ENCODE data around the gene PIK3C2G. TPM values are rescaled to one million over a fixed set of nuclear protein-coding genes. Genes with fewer than 3 reads are reported as not detected.

PIK3C2G gene
- total RNA-seq, 1 experiment from 2014 or later, result not detected

GRCh38 chr12:18280728-18281127 lies 19.4 kb downstream of the PIK3C2G start:
- no peak overlapping the region for H2BK12ac ChIP-seq (ENCODE audit: insufficient read length, low read depth, low read length)
- H3K23me2 ChIP-seq (ENCODE audit: insufficient read length, low read depth, low read length, poor library complexity, severe bottlenecking), result no peaks in the 10 kb centered on the region
- H3K23ac ChIP-seq (ENCODE audit: insufficient read length, low read depth, low read length), result no peak overlapping the region
- H4K20me1 ChIP-seq (ENCODE audit: control insufficient read depth, insufficient read depth, insufficient read length), result no peaks in the 10 kb centered on the region
- H2AK5ac ChIP-seq (ENCODE audit: insufficient read length, low read length), result no peak overlapping the region
- H3K4ac ChIP-seq (ENCODE audit: low read depth, low read length), result no peak overlapping the region
- H3K4me1 ChIP-seq (ENCODE audit: insufficient read depth, low read length), result peaks cover 4% of the 10 kb centered on the region
- H3K4me2 ChIP-seq (ENCODE audit: insufficient read depth, insufficient read length, low read length), result no peak overlapping the region
- no peak overlapping the region for H3K27ac Mint-ChIP-seq
- TF ChIP-seq CTCF (conservative IDR thresholded peaks at IDR 0.05), result no peak
- H2BK5ac ChIP-seq (ENCODE audit: insufficient read length, low read length), result no peak overlapping the region
- no peak overlapping the region for H3K9ac ChIP-seq (ENCODE audit: extremely low read depth, insufficient read length, low read length)
- H3K18ac ChIP-seq (ENCODE audit: insufficient read length, low read depth, low read length), result no peak overlapping the region
- no peak overlapping the region for H4K5ac ChIP-seq (ENCODE audit: insufficient read length, low read depth, low read length)
- H2BK20ac ChIP-seq (ENCODE audit: low read depth, low read length, poor library complexity, severe bottlenecking), result no peak overlapping the region
- H2BK15ac ChIP-seq (ENCODE audit: low read depth, low read length), result no peak overlapping the region
- no peak overlapping the region for H2BK120ac ChIP-seq (ENCODE audit: low read depth, low read length, poor library complexity, severe bottlenecking)
- no peak overlapping the region for H4K8ac ChIP-seq (replicated peaks; ENCODE audit: insufficient read length, low read depth, low read length)
- no peak overlapping the region for H3K14ac ChIP-seq (ENCODE audit: insufficient read depth, low read length)
- H3K27me3 Mint-ChIP-seq (ENCODE audit: low read depth), result no peaks in the 10 kb centered on the region
- no peak overlapping the region for H3T11ph ChIP-seq (ENCODE audit: low read length)
- no peak overlapping the region for H3K4me3 Mint-ChIP-seq
- peaks cover 0 to 3% of the 10 kb centered on the region in 2 experiments; a peak in 1 of 5 replicates for H3K9me3 Mint-ChIP-seq
- no CpG with 5 or more reads among the region's 1 CpG for WGBS (ENCODE audit: extremely low coverage, insufficient read length, low lambda C conversion rate)
- no peak overlapping the region for H3K56ac ChIP-seq (ENCODE audit: insufficient read length, low read depth, low read length)
- peaks cover 0 to 6% (median 0%) of the 10 kb centered on the region in 3 experiments; a peak in 3 of 7 replicates for H3K36me3 Mint-ChIP-seq (ENCODE audit: insufficient read depth in 1 of 3, low read depth in 3 of 3)
- no peak overlapping the region for H4K91ac ChIP-seq (ENCODE audit: insufficient read length, low read depth, low read length)
- H3K9me3 ChIP-seq (ENCODE audit: control insufficient read depth, low read depth, low read length), result no peaks in the 10 kb centered on the region
- H2AFZ ChIP-seq (ENCODE audit: low read length), result no peak overlapping the region
- peaks cover 17 to 22% of the 10 kb centered on the region in 2 experiments for H3K4me1 Mint-ChIP-seq
- H3K27ac ChIP-seq (ENCODE audit: insufficient read length, low read depth, low read length), result no peak overlapping the region
- H3K79me1 ChIP-seq (ENCODE audit: insufficient read depth, low read depth, low read length, poor library complexity, severe bottlenecking), result no peaks in the 10 kb centered on the region
- DNase-seq, result no peak
- H3K79me2 ChIP-seq (ENCODE audit: insufficient read depth, low read length), result no peaks in the 10 kb centered on the region
- H3K27me3 ChIP-seq (ENCODE audit: insufficient read depth, low read length), result no peaks in the 10 kb centered on the region
